Hepatocyte (in vitro differentiated cells): Measurements from ENCODE around the gene HSF5. TPM values are rescaled to one million over a fixed set of nuclear protein-coding genes. Genes with fewer than 3 reads are reported as not detected.

Experiments used
- DNase-seq: peaks from one replicate; pipeline ENCODE4 v3.0.0-alpha.2; 2016; ENCODE audit warnings: low spot score
- H2AFZ ChIP-seq: fragments of 200-600 bp; sonication (generic); 2 replicates; pipeline ENCODE4 v1.6.0; 2016; ENCODE audit warnings: antibody characterized with exemption, mild to moderate bottlenecking
- H3K27ac ChIP-seq: fragments of 200-600 bp; sonication (generic); 2 replicates; pipeline ENCODE4 v1.5.1; 2016; ENCODE audit warnings: mild to moderate bottlenecking
- H3K27me3 ChIP-seq: fragments of 200-600 bp; sonication (generic); 2 replicates; pipeline ENCODE4 v1.6.1; 2016
- H3K36me3 ChIP-seq: fragments of 200-600 bp; sonication (generic); replicated peaks from 2 replicates; pipeline ENCODE4 v1.5.1; 2016; ENCODE audit warnings: low read depth; ENCODE audit not compliant: insufficient read depth
- H3K4me1 ChIP-seq: fragments of 200-600 bp; sonication (generic); 2 replicates; pipeline ENCODE4 v1.5.1; 2016; ENCODE audit warnings: mild to moderate bottlenecking, moderate library complexity; ENCODE audit not compliant: insufficient read depth
- H3K4me2 ChIP-seq: fragments of 200-600 bp; sonication (generic); 2 replicates; pipeline ENCODE4 v1.6.0; 2016
- H3K4me3 ChIP-seq: fragments of 200-600 bp; sonication (generic); 2 replicates; pipeline ENCODE4 v1.5.1; 2016; ENCODE audit warnings: mild to moderate bottlenecking
- H3K79me2 ChIP-seq: fragments of 200-600 bp; sonication (generic); 2 replicates; pipeline ENCODE4 v1.6.0; 2017; ENCODE audit warnings: mild to moderate bottlenecking
- H3K9me2 ChIP-seq: fragments of 200-600 bp; sonication (generic); replicated peaks from 2 replicates; pipeline ENCODE4 v1.6.0; 2017; ENCODE audit warnings: mild to moderate bottlenecking; ENCODE audit not compliant: insufficient read depth
- H3K9me3 ChIP-seq: fragments of 200-600 bp; sonication (generic); 2 replicates; pipeline ENCODE4 v1.5.1; 2016; ENCODE audit warnings: low read depth, mild to moderate bottlenecking
- H4K20me1 ChIP-seq: fragments of 200-600 bp; sonication (generic); 2 replicates; pipeline ENCODE4 v1.6.0; 2016; ENCODE audit warnings: mild to moderate bottlenecking; ENCODE audit not compliant: insufficient read depth, poor library complexity, severe bottlenecking
- EZH2 ChIP-seq: fragments of 200-600 bp; sonication (generic); IDR thresholded peaks from 2 replicates; pipeline ENCODE4 v1.6.1; 2016; ENCODE audit warnings: antibody characterized with exemption, mild to moderate bottlenecking, borderline replicate concordance
- EZH2phosphoT487 ChIP-seq: fragments of 200-600 bp; sonication (generic); IDR thresholded peaks from one replicate; pipeline ENCODE4 v1.6.1; 2018; ENCODE audit warnings: antibody characterized with exemption, mild to moderate bottlenecking, low read depth, moderate library complexity; ENCODE audit not compliant: unreplicated experiment, severe bottlenecking
- WGBS: methylation state at CpG from one replicate; pipeline ENCODE4 v1.1.6; 2016; ENCODE audit warnings: low lambda C conversion rate; ENCODE audit errors: missing lambda C conversion rate; 5-methylcytosine and 5-hydroxymethylcytosine counted together
- polyA plus RNA-seq: library from polyadenylated mRNA; unstranded; fragments of >200 nt; fragmentation: Nextera tagmentation; extraction: Ambion mirVana; gene quantifications from 2 replicates; pipeline ENCODE4 v1.2.1, GENCODE V29; 2016
- total RNA-seq: library from RNA; depleted of rRNA; stranded (reverse); fragments of >200 nt; gene quantifications from 2 replicates; pipeline ENCODE4 v1.2.3, GENCODE V29; 2014
- TF ChIP-seq, protein P1 (sequence below): fragments of 200-600 bp; sonication (generic); IDR thresholded peaks from 2 replicates; pipeline ENCODE4 v1.5.1; 2016; ENCODE audit warnings: antibody characterized with exemption, mild to moderate bottlenecking; ENCODE audit not compliant: poor library complexity

Gene HSF5
- total and polyA plus RNA-seq, 2 experiments from 2014 or later, result 0.03 TPM; not detected in 1

DNA sequence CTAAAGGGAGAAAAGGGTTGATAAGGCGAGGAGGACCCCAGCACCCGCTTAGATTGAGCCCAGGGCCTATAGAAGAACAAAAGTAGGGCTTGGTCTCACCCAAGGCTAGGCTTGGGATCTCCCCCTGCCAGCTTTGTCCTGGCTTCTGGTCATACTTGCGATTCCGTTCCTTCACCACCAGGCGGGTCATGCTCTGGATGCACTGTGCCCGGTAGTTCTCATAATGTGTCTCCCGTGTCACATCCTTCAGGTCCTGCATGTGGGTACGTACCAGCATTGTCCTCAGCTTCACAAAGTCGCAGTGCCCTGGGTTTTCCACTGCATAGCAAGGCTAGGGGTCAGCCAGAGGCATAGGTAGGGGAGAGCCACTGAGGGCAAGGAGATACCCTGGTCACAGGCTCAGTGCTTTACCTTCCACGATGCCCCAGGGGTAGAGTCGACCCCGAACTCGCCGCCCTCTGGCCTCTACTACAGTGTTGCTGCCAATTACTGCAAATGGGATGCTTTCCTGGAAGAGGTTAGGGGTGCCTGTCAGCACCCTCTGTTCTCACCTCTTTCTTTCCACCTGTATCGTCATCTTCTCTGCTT is 32.7 kb upstream of the HSF5 start:
- Histone ChIP-seq H3K4me3 (no peak overlapping the region), H3K79me2 (peaks cover 9% of the 10 kb centered on the region), H3K27me3 (no peaks in the 10 kb centered on the region), H3K4me1 (peaks cover 22% of the 10 kb centered on the region), H4K20me1 (no peaks in the 10 kb centered on the region), H3K9me3 (no peaks in the 10 kb centered on the region), H3K9me2 (no peaks in the 10 kb centered on the region), H3K4me2 (no peak overlapping the region), H3K36me3 (no peaks in the 10 kb centered on the region), H3K27ac (no peak overlapping the region), H2AFZ (no peak overlapping the region)
- WGBS, result 63% methylated on average over 15 of the region's 15 CpGs
- DNase-seq, result peak; percentile 51
- TF ChIP-seq, protein P1, sequence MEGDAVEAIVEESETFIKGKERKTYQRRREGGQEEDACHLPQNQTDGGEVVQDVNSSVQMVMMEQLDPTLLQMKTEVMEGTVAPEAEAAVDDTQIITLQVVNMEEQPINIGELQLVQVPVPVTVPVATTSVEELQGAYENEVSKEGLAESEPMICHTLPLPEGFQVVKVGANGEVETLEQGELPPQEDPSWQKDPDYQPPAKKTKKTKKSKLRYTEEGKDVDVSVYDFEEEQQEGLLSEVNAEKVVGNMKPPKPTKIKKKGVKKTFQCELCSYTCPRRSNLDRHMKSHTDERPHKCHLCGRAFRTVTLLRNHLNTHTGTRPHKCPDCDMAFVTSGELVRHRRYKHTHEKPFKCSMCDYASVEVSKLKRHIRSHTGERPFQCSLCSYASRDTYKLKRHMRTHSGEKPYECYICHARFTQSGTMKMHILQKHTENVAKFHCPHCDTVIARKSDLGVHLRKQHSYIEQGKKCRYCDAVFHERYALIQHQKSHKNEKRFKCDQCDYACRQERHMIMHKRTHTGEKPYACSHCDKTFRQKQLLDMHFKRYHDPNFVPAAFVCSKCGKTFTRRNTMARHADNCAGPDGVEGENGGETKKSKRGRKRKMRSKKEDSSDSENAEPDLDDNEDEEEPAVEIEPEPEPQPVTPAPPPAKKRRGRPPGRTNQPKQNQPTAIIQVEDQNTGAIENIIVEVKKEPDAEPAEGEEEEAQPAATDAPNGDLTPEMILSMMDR, result peak; percentile 36
- no peak for TF ChIP-seq EZH2phosphoT487
- no peak for TF ChIP-seq EZH2

DNA sequence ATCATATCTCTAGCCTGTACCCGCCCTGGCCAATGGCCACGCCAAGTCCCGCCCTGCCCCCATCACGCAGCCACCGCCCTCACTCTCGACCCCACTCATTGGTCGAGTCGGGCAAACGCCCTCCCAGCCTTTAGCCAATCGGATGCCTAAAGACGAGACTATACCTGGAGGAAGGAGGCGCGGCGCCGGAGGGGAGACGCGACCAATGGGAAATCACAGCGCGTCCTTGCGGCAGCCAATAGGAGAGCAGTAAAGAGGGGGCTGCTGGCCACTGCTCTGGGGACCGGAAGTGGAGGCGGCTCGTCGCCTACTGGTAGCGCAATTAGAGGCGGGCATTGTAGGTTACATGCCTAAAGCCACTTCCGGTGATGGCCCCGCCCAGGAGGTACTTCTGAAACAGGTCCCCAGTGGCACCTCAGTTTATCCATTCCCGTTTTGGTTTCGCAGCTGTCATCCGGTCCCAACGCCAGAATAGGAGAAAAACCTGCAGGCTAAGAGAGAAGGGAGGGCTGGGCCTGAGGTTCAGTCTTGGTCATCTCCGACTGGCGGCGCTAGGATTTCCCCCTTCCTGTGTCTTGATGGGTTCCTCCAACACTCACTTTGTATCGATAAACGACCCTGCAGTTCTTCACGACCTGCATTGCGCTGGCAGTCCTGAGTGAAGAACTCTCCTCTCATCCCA is 29.9 kb upstream of the HSF5 start:
- H3K4me3 ChIP-seq, result peak overlapping the region; percentile 23
- DNase-seq, result peak; percentile 100
- H3K9me2 ChIP-seq, result no peaks in the 10 kb centered on the region
- peaks cover 29% of the 10 kb centered on the region for H3K79me2 ChIP-seq
- WGBS, result under 1% methylated on average over 39 of the region's 39 CpGs
- H2AFZ ChIP-seq, result peak overlapping the region; percentile 79
- no peaks in the 10 kb centered on the region for H3K27me3 ChIP-seq
- H3K4me2 ChIP-seq, result peak overlapping the region; percentile 78
- H4K20me1 ChIP-seq, result no peaks in the 10 kb centered on the region
- H3K36me3 ChIP-seq, result no peaks in the 10 kb centered on the region
- H3K4me1 ChIP-seq, result peaks cover 20% of the 10 kb centered on the region
- peak overlapping the region; percentile 89 for H3K27ac ChIP-seq
- H3K9me3 ChIP-seq, result no peaks in the 10 kb centered on the region
- TF ChIP-seq, protein P1, result no peak
- TF ChIP-seq EZH2phosphoT487, result no peak
- no peak for TF ChIP-seq EZH2

DNA sequence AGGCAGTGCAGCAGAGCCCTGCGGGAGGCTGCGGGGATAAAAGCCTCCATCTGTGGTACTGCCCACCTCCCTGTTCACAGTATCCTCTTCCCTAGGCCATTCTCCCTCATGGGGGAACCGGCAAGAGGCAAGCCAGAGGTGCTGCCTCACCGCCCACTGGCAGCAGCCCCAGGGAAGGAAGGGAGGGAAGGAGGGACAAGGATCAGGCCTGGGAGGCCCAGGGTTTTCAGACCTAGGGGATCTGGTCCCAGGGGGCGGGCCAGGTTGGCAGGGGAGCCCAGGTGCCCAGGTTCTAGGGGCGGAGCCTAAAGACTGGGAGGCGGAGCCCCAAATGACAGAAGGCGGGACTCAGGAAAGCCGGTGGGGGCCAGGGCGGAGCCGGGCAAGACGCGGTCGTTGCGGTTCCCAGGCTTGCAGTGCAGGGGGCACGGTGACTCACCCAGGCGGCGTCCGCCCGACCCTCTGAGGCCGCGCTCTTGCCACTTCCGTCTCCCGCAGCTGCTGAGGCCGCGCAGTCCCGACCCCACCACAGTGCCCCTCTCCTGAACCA is 29.2 kb upstream of the HSF5 start:
- DNase-seq, result no peak
- Histone ChIP-seq H3K27ac (peak overlapping the region; percentile 94), H3K27me3 (no peaks in the 10 kb centered on the region), H3K9me3 (no peaks in the 10 kb centered on the region), H3K4me1 (peaks cover 20% of the 10 kb centered on the region), H3K4me2 (peak overlapping the region; percentile 81), H3K4me3 (peak overlapping the region; percentile 39), H4K20me1 (no peaks in the 10 kb centered on the region), H3K36me3 (no peaks in the 10 kb centered on the region), H2AFZ (peak overlapping the region; percentile 3), H3K9me2 (no peaks in the 10 kb centered on the region), H3K79me2 (peaks cover 35% of the 10 kb centered on the region)
- WGBS, result 4% methylated on average over 22 of the region's 27 CpGs
- TF ChIP-seq, protein P1, result no peak
- no peak for TF ChIP-seq EZH2phosphoT487
- TF ChIP-seq EZH2, result no peak
